Stimulated activated CD8-positive, alpha-beta memory T cell treated with anti-CD3 and anti-CD28 coated beads, Interleukin-7, amount 100 ng/mL, for 24 hours (primary cell): ENCODE measurements around the gene FSTL3.
A peak's percentile ranks its signal among the peaks of the same experiment; 100 is the strongest.
"Not testable (repeated sequence)": the region's sequence is repeated elsewhere in the genome, so short reads cannot be mapped to it uniquely, and the experiment has no call there.

Experiments
- DNase-seq: peaks from one replicate; pipeline ENCODE4 v3.0.0-alpha.2; 2020; ENCODE audit warnings: low read depth

Gene FSTL3

GRCh38 chr19:661427-662196, 14.6 kb upstream of the FSTL3 start:
- no peak for DNase-seq

DNA sequence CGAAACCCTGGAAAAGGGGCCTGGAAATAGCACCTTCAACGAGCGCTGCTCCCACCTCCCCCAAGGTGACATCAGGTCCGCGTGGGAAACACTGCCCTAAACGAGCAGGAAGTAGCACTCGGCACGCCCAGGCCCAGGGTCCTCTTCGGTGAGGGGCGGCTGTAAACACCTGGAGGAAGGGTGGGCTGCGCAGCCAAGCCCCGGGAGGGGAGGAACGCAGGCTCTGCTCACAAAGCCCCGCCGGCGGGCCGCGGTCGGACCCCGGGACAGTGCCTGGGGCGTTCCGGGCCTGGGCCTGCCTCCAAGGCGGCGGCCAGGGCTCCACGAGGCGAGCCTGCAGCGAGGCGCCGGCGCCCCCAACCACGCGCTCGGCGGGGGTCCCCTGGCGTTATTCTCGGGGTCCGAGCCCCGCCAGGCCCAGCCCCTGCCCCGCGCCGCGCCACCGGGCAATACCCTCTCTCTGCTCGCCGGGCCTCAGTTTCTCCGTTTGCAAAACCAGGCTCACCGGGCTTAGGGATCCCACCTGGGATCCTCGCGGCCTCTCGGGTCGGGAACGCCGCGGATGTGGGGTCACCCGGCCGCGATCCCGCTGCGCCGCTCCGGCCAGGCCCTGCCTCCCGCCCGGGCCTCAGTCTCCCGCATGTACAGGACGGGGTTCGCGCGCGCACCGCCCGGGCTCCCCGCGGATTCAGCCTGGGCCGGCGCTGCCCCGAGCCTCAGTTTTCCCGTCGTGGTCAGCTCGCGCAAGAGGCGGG, 13.8 kb upstream of the FSTL3 start:
- peak; percentile 53 for DNase-seq

DNA sequence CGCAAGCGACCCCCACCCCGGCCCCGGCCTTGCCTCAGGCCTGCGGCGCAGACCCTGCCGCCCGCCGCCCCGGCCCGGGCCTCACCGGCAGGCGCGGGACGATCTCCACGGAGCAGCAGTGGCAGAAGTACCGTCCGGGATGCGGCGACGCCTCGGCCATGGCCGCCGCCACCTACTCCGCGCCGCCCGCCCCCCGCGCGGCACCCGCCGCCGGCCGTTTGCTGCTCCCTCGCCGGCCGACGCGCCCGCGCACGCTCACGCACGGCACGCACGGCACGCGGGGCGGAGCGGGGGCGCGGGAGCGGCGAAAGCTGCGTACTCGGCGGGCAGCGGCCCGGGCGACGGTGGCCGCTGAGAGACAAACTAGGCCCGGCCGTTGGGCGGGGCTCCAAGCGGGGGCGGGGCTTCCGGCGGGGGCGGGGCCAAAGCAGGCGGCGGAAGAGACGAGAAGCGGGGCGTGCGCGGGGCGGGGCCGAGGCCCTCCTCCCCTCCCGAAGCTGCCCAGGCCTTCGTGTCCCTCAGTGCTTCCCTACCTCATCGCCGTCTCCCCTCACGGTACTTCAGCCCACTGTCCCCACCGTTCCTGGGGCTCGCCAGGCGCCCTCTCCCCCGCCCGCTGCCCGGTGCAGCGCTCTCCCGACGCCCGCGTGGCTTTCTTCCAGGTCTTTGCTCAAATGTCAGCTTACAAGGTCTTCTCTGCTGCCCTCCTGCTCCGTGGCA, 13.1 kb upstream of the FSTL3 start, which contains the start of gene RNF126:
RNF126 (minus strand) TSS at position 253 of the 720 bp plus-strand sequence; CDS start at position 160, 93 bp downstream.
- DNase-seq: peak; percentile 94

GRCh38 chr19:663682-664117, 12.5 kb upstream of the FSTL3 start:
- no peak for DNase-seq

DNA sequence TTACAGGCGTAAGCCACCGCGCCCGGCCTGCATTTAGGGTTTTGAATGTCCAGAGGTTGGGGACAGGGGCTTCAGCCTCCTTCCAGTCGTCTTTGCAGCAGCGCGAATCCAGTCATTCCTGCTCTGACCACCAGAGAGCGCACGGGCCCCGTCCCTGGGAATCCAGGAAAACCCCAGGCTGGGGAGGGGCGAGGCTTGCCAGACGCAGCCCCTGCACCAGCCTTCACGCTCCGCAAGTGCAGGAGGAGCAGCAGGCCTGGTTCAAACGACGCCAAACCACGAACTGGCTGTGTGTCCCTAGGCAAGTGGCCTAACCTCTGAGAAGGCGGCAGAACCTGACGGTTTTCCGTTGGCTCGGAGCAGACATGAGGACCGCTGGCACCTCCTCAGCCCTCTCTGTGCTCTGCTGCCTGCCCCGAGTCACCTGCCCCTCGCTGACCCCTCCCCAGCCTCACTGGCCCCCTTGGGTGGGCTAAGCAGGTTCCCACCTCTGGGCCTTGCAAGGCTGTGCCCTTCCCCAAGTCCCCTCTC, 11.2 kb upstream of the FSTL3 start:
- DNase-seq: peak; percentile 62

- DNase-seq: not testable (repeated sequence)
These were observed 9.1 kb upstream of the FSTL3 start for GRCh38 chr19:666985-667573.

- not testable (repeated sequence) for DNase-seq
These were observed 7.3 kb upstream of the FSTL3 start for GRCh38 chr19:668675-669434.

GRCh38 chr19:670609-671075, 5.5 kb upstream of the FSTL3 start:
- DNase-seq: no peak

GRCh38 chr19:674282-675151, 1.7 kb upstream of the FSTL3 start:
- DNase-seq: no peak

DNA sequence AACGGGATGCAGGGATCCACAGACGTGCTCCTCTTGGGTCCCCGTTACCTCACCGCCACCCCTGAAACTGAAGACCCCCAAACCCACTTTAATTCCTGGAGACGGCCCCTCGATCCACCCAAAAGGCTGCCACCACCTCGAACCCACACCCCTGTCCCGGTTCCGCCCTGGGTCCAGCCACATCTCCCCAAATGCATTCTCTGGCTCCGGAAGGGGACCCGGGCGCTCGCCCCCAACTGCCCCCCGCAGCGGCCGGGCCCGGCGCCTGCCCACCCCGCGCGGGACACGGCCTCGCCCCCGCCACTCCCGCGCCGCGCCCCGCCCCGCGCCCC, 219 bp upstream of the FSTL3 start:
- no peak for DNase-seq

DNA sequence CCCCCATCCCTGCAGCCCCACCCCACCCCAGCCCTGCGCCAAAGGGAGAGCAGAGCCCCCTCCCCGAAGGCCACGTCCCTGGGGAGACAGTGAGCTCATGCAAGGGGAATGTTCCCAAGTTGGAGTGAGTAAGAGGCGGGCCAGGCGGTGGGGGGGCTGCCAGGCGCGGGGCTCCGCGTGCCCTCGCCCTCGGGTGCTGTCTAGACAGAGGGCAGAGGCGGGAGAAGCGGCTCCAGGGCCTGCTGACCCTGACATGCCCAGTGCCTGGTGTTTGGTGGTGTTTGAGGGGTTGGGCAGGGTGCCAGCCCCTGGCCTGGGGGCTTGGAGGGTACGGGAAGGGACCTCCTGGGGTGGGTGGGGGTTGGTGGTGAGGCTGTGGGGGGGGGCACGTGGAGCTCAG, 1.0 kb downstream of the FSTL3 start:
- DNase-seq: no peak

GRCh38 chr19:677601-678436, 1.6 kb downstream of the FSTL3 start:
- DNase-seq: no peak

- no peak for DNase-seq
These were observed 2.7 kb downstream of the FSTL3 start for GRCh38 chr19:678791-679388.

GRCh38 chr19:679418-680286, 3.5 kb downstream of the FSTL3 start:
- no peak for DNase-seq

DNA sequence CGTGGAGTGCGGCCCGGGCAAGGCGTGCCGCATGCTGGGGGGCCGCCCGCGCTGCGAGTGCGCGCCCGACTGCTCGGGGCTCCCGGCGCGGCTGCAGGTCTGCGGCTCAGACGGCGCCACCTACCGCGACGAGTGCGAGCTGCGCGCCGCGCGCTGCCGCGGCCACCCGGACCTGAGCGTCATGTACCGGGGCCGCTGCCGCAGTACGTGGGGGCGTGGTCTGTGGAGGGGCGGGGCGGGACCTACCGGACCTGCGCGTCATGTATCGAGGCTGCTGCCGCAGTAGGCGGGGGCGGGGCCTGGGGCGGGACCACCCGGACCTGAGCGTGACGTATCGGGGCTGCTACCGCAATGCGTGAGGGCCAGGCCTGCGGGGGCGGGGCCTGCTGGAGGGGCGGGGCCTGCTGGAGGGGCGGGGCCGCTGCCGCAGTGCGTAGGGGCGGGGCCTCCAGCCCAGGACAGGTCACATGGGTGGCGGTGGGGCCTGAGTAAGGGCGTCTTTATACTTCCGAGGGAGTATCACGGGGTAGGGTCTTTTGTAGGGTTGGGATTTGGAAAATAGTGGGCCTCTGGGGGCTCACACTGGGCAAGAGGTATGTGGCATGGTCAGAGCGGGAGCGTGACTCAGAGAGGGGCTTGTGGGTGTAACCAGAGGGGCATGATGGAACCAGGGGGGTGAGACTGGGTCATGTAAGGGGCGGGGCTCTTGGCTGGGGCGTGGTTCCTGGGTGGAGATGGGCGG, 4.3 kb downstream of the FSTL3 start:
- peak; percentile 100 for DNase-seq

DNA sequence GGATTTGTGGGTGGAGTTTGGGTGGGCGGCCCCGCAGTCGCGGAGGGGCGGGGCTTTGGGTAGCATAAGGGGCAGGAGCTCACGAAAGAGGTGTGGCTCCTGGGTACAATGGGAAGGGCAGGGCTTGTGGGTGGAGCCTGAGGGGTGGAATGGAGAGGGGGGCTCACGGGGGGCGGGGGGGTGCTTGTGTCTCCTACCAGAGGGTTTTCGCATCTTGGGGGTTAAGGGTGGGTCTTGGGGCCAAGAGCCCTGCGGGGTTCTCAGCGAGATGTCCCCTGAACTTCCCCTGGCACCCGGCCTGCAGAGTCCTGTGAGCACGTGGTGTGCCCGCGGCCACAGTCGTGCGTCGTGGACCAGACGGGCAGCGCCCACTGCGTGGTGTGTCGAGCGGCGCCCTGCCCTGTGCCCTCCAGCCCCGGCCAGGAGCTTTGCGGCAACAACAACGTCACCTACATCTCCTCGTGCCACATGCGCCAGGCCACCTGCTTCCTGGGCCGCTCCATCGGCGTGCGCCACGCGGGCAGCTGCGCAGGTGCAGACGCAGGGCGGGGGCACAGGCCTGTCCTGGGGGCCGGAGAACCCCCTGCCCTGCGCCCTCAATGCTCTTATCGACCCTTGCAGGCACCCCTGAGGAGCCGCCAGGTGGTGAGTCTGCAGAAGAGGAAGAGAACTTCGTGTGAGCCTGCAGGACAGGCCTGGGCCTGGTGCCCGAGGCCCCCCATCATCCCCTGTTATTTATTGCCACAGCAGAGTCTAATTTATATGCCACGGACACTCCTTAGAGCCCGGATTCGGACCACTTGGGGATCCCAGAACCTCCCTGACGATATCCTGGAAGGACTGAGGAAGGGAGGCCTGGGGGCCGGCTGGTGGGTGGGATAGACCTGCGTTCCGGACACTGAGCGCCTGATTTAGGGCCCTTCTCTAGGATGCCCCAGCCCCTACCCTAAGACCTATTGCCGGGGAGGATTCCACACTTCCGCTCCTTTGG, 5.1 kb downstream of the FSTL3 start:
- no peak for DNase-seq
